Vagina (tissue), 2 donors: ENCODE data around the gene HSPB1.

ENCODE experiments used
- POLR2AphosphoS5 ChIP-seq, 2 donors: sonication (generic); formaldehyde crosslinking; IDR thresholded peaks; one replicate each; pipeline ENCODE4 v1.9.0; 2017; ENCODE audit warnings: antibody characterized with exemption in 2 of 2, mild to moderate bottlenecking in 2 of 2, low read depth in 1 of 2; ENCODE audit not compliant: insufficient read depth in 1 of 2
- TF ChIP-seq, protein P1 (sequence below), 3 experiments: fragments of 450-650 bp in 2 of 3; fragments of 200-600 bp in 1 of 3; sonication (generic) in 1 of 3; IDR thresholded peaks; one replicate each; pipeline ENCODE4 v1.5.1; 2017 to 2019; ENCODE audit warnings: antibody characterized with exemption in 3 of 3, mild to moderate bottlenecking in 2 of 3, moderate library complexity in 2 of 3

DNA sequence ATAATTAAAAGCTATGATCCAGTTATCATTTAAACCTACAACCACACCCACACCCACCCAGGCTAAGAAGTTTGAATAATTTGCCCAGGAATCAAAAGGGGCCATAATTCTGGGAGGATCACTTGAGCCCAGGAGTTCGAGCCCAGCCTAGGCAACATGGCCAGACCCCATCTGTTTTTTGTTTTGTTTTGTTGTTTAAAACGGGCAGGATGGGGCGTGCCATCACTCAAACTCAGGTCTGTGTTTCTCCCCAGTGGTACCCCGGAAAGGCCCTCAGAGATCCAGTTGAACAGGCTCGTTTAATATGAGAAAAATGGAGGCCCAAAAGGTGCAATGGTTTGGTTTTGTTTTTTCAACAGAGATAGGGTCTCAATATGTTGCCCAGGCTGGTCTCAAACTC is 23.3 kb downstream of the HSPB1 start:
- TF ChIP-seq, protein P1, sequence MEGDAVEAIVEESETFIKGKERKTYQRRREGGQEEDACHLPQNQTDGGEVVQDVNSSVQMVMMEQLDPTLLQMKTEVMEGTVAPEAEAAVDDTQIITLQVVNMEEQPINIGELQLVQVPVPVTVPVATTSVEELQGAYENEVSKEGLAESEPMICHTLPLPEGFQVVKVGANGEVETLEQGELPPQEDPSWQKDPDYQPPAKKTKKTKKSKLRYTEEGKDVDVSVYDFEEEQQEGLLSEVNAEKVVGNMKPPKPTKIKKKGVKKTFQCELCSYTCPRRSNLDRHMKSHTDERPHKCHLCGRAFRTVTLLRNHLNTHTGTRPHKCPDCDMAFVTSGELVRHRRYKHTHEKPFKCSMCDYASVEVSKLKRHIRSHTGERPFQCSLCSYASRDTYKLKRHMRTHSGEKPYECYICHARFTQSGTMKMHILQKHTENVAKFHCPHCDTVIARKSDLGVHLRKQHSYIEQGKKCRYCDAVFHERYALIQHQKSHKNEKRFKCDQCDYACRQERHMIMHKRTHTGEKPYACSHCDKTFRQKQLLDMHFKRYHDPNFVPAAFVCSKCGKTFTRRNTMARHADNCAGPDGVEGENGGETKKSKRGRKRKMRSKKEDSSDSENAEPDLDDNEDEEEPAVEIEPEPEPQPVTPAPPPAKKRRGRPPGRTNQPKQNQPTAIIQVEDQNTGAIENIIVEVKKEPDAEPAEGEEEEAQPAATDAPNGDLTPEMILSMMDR (IDR thresholded peaks at IDR 0.05): no peak
- TF ChIP-seq POLR2AphosphoS5 (IDR thresholded peaks at IDR 0.05; ENCODE audit: insufficient read depth in 1 of 2, low read depth in 1 of 2): no peak
